H9 (cell line): ENCODE measurements around the gene PPIP5K1. TPM values are rescaled to one million over a fixed set of nuclear protein-coding genes. Genes with fewer than 3 reads are reported as not detected.

Experiments
- DNase-seq: peaks from one replicate; pipeline ENCODE4 v3.0.0-alpha.2; 2017
- H2AFZ ChIP-seq: one replicate; pipeline ENCODE4 v1.6.1; 2013; ENCODE audit warnings: mild to moderate bottlenecking, low read length, control low read depth, moderate library complexity
- H2AK5ac ChIP-seq: 2 replicates; pipeline ENCODE4 v1.6.1; 2013; ENCODE audit warnings: low read length, control low read depth, mixed read lengths; ENCODE audit not compliant: insufficient read length
- H2BK120ac ChIP-seq: one replicate; pipeline ENCODE4 v1.6.1; 2013; ENCODE audit warnings: low read depth, mild to moderate bottlenecking, low read length, control low read depth, inconsistent platforms; ENCODE audit not compliant: poor library complexity, severe bottlenecking
- H2BK12ac ChIP-seq: 2 replicates; pipeline ENCODE4 v1.6.1; 2013; ENCODE audit warnings: low read length, control low read depth, mixed read lengths, low read depth; ENCODE audit not compliant: insufficient read length
- H2BK15ac ChIP-seq: 2 replicates; pipeline ENCODE4 v1.6.1; 2013; ENCODE audit warnings: low read depth, low read length, control low read depth
- H2BK20ac ChIP-seq: one replicate; pipeline ENCODE4 v1.6.1; 2013; ENCODE audit warnings: low read depth, mild to moderate bottlenecking, low read length, control low read depth, inconsistent platforms; ENCODE audit not compliant: poor library complexity, severe bottlenecking
- H2BK5ac ChIP-seq: 2 replicates; pipeline ENCODE4 v1.6.1; 2013; ENCODE audit warnings: low read length, control low read depth, mixed read lengths; ENCODE audit not compliant: insufficient read length
- H3K14ac ChIP-seq: 2 replicates; pipeline ENCODE4 v1.6.1; 2013; ENCODE audit warnings: low read length, control low read depth; ENCODE audit not compliant: insufficient read depth
- H3K18ac ChIP-seq: 2 replicates; pipeline ENCODE4 v1.6.1; 2013; ENCODE audit warnings: low read depth, mild to moderate bottlenecking, mixed read lengths, low read length, control low read depth; ENCODE audit not compliant: insufficient read length
- H3K23ac ChIP-seq: 2 replicates; pipeline ENCODE4 v1.6.1; 2013; ENCODE audit warnings: low read length, control low read depth, mixed read lengths, low read depth; ENCODE audit not compliant: insufficient read length
- H3K23me2 ChIP-seq: 2 replicates; pipeline ENCODE4 v1.6.1; 2013; ENCODE audit warnings: low read depth, mild to moderate bottlenecking, mixed read lengths, low read length, control low read depth; ENCODE audit not compliant: insufficient read length, poor library complexity, severe bottlenecking
- H3K27ac ChIP-seq: 2 replicates; pipeline ENCODE4 v1.5.1; 2013; ENCODE audit warnings: low read length, control low read depth, mixed read lengths, low read depth; ENCODE audit not compliant: insufficient read length
- H3K27me3 ChIP-seq: 2 replicates; pipeline ENCODE4 v1.6.1; 2013; ENCODE audit warnings: low read length, control low read depth, inconsistent platforms; ENCODE audit not compliant: insufficient read depth
- H3K4ac ChIP-seq: 2 replicates; pipeline ENCODE4 v1.6.1; 2013; ENCODE audit warnings: low read depth, mild to moderate bottlenecking, control low read depth, inconsistent platforms, low read length, moderate library complexity
- H3K4me1 ChIP-seq: 2 replicates; pipeline ENCODE4 v1.6.1; 2013; ENCODE audit warnings: low read length, control low read depth, inconsistent platforms; ENCODE audit not compliant: insufficient read depth
- H3K4me2 ChIP-seq: 2 replicates; pipeline ENCODE4 v1.6.1; 2013; ENCODE audit warnings: low read length, control low read depth, mixed read lengths; ENCODE audit not compliant: insufficient read length, insufficient read depth
- H3K56ac ChIP-seq: 2 replicates; pipeline ENCODE4 v1.6.1; 2013; ENCODE audit warnings: low read depth, mild to moderate bottlenecking, mixed read lengths, low read length, control low read depth; ENCODE audit not compliant: insufficient read length
- H3K79me1 ChIP-seq: 2 replicates; pipeline ENCODE4 v1.6.1; 2013; ENCODE audit warnings: low read depth, mild to moderate bottlenecking, moderate library complexity, low read length, control low read depth, inconsistent platforms; ENCODE audit not compliant: insufficient read depth, poor library complexity, severe bottlenecking
- H3K79me2 ChIP-seq: 2 replicates; pipeline ENCODE4 v1.6.1; 2013; ENCODE audit warnings: low read length, control low read depth, inconsistent platforms; ENCODE audit not compliant: insufficient read depth
- H3K9ac ChIP-seq: 2 replicates; pipeline ENCODE4 v1.6.1; 2013; ENCODE audit warnings: low read length, control low read depth, mixed read lengths; ENCODE audit not compliant: insufficient read length; ENCODE audit errors: extremely low read depth
- H3K9me3 ChIP-seq: one replicate; pipeline ENCODE4 v1.6.1; 2013; ENCODE audit warnings: low read depth, low read length, inconsistent platforms; ENCODE audit not compliant: control insufficient read depth
- H3T11ph ChIP-seq: one replicate; pipeline ENCODE4 v1.6.1; 2013; ENCODE audit warnings: mild to moderate bottlenecking, low read length, control low read depth, inconsistent platforms
- H4K20me1 ChIP-seq: one replicate; pipeline ENCODE4 v1.6.1; 2013; ENCODE audit not compliant: control insufficient read depth, insufficient read length, insufficient read depth
- H4K5ac ChIP-seq: 2 replicates; pipeline ENCODE4 v1.6.1; 2013; ENCODE audit warnings: low read depth, mild to moderate bottlenecking, mixed read lengths, low read length, control low read depth; ENCODE audit not compliant: insufficient read length
- H4K8ac ChIP-seq: replicated peaks from 2 replicates; pipeline ENCODE4 v1.6.1; 2013; ENCODE audit warnings: low read length, control low read depth, mixed read lengths, low read depth; ENCODE audit not compliant: insufficient read length
- H4K91ac ChIP-seq: 2 replicates; pipeline ENCODE4 v1.6.1; 2013; ENCODE audit warnings: low read depth, mild to moderate bottlenecking, moderate library complexity, mixed read lengths, low read length, control low read depth; ENCODE audit not compliant: insufficient read length
- H3K27ac Mint-ChIP-seq, 3 experiments: 2 replicates in 2 of 3; 3 replicates in 1 of 3; pipeline ENCODE4 v1.8.0; 2020 to 2021; ENCODE audit warnings: mixed read lengths in 3 of 3, mild to moderate bottlenecking in 1 of 3, moderate library complexity in 1 of 3
- H3K27me3 Mint-ChIP-seq: 2 replicates; pipeline ENCODE4 v1.8.0; 2021; ENCODE audit warnings: low read depth, mild to moderate bottlenecking, moderate library complexity, mixed read lengths
- H3K36me3 Mint-ChIP-seq, 3 experiments: 2 replicates in 2 of 3; 3 replicates in 1 of 3; pipeline ENCODE4 v1.8.0; 2020 to 2021; ENCODE audit warnings: low read depth in 3 of 3, mixed read lengths in 3 of 3; ENCODE audit not compliant: insufficient read depth in 1 of 3
- H3K4me1 Mint-ChIP-seq, 2 experiments: 2 replicates each; pipeline ENCODE4 v1.8.0; 2020; ENCODE audit warnings: mixed read lengths in 2 of 2
- H3K4me3 Mint-ChIP-seq, 2 experiments: 2 replicates in 1 of 2; 3 replicates in 1 of 2; pipeline ENCODE4 v1.8.0; 2020 to 2021; ENCODE audit warnings: mild to moderate bottlenecking in 2 of 2, mixed read lengths in 2 of 2, moderate library complexity in 1 of 2
- H3K9me3 Mint-ChIP-seq, 2 experiments: 2 replicates in 1 of 2; 3 replicates in 1 of 2; pipeline ENCODE4 v1.8.0; 2020; ENCODE audit warnings: mild to moderate bottlenecking in 2 of 2, mixed read lengths in 2 of 2, moderate library complexity in 1 of 2
- CTCF ChIP-seq: fragments of 200-600 bp; sonication (generic); conservative IDR thresholded peaks from 3 replicates; pipeline ENCODE4 v1.8.0; 2021; ENCODE audit warnings: antibody characterized with exemption, mild to moderate bottlenecking
- WGBS: extraction: QIAGEN DNeasy Blood & Tissue Kit; methylation state at CpG from one replicate; pipeline ENCODE4 v1.1.7; 2013; ENCODE audit warnings: missing lambda C conversion rate, low lambda C conversion rate, mixed read lengths; ENCODE audit not compliant: insufficient read length; ENCODE audit errors: extremely low coverage; 5-methylcytosine and 5-hydroxymethylcytosine counted together
- total RNA-seq: library from RNA; stranded (reverse); gene quantifications from 2 replicates; pipeline ENCODE4 v1.2.1, GENCODE V29; 2021

PPIP5K1 gene
- total RNA-seq, 1 experiment from 2014 or later, result 28.5 TPM

GRCh38 chr15:43521419-43521818 lies 68.6 kb downstream of the PPIP5K1 start:
- Mint-ChIP-seq H3K36me3 (peaks cover 0 to 7% (median 2%) of the 10 kb centered on the region in 3 experiments; a peak in 3 of 7 replicates), H3K27ac (no peak overlapping the region), H3K27me3 (peaks cover 93% of the 10 kb centered on the region), H3K4me3 (no peak overlapping the region), H3K9me3 (no peaks in the 10 kb centered on the region; a peak in 1 of 5 replicates), H3K4me1 (peaks cover 26 to 33% of the 10 kb centered on the region in 2 experiments)
- Histone ChIP-seq H4K8ac (no peak overlapping the region), H3K23me2 (peaks cover 17% of the 10 kb centered on the region), H3K4ac (no peak overlapping the region), H2BK120ac (no peak overlapping the region), H2BK12ac (no peak overlapping the region), H3K4me2 (no peak overlapping the region), H3K27me3 (peaks cover 11% of the 10 kb centered on the region; the same call in 1 of the 2 replicates), H3K18ac (no peak overlapping the region), H2AK5ac (no peak overlapping the region), H2AFZ (no peak overlapping the region), H4K20me1 (no peaks in the 10 kb centered on the region), H3K56ac (no peak overlapping the region), H3K9ac (no peak overlapping the region), H2BK5ac (no peak overlapping the region), H3K23ac (no peak overlapping the region), H3K4me1 (peaks cover 3% of the 10 kb centered on the region; the same call in 1 of the 2 replicates), H4K5ac (no peak overlapping the region), H3K14ac (no peak overlapping the region), H4K91ac (no peak overlapping the region), H3K79me2 (no peaks in the 10 kb centered on the region), H3T11ph (no peak overlapping the region), H3K79me1 (no peaks in the 10 kb centered on the region), H2BK20ac (no peak overlapping the region), H2BK15ac (no peak overlapping the region), H3K9me3 (no peaks in the 10 kb centered on the region), H3K27ac (no peak overlapping the region)
- no peak for DNase-seq
- WGBS, result no CpG with 5 or more reads among the region's 11 CpGs
- no peak for TF ChIP-seq CTCF
